ENCODE measurements around the gene ZCCHC14.
"Not testable (repeated sequence)": the region's sequence is repeated elsewhere in the genome, so short reads cannot be mapped to it uniquely, and the experiment has no call there.

ZCCHC14 gene

GRCh38 chr16:87523605-87524004 is 30.8 kb upstream of the ZCCHC14 start:
- not testable (repeated sequence) for DNase-seq

GRCh38 chr16:87521764-87522163 is 28.9 kb upstream of the ZCCHC14 start:
- DNase-seq: not testable (repeated sequence)

GRCh38 chr16:87519170-87519569 is 26.3 kb upstream of the ZCCHC14 start:
- DNase-seq: not testable (repeated sequence)

- not testable (repeated sequence) for DNase-seq
Observed at GRCh38 chr16:87518430-87519051, 25.7 kb upstream of the ZCCHC14 start.

GRCh38 chr16:87517610-87518429 is 25.0 kb upstream of the ZCCHC14 start:
- DNase-seq: not testable (repeated sequence)

GRCh38 chr16:87516361-87516760 is 23.5 kb upstream of the ZCCHC14 start:
- DNase-seq: no peak

GRCh38 chr16:87515475-87516330 is 22.9 kb upstream of the ZCCHC14 start:
- DNase-seq: no peak

GRCh38 chr16:87509778-87510177 is 17.0 kb upstream of the ZCCHC14 start:
- not testable (repeated sequence) for DNase-seq

GRCh38 chr16:87507351-87508069 is 14.7 kb upstream of the ZCCHC14 start:
- DNase-seq: no peak

GRCh38 chr16:87506423-87507350 is 13.9 kb upstream of the ZCCHC14 start:
- no peak for DNase-seq

- no peak for DNase-seq
Observed at GRCh38 chr16:87505834-87506233, 13.0 kb upstream of the ZCCHC14 start.

- not testable (repeated sequence) for DNase-seq
Observed at GRCh38 chr16:87503232-87503937, 10.6 kb upstream of the ZCCHC14 start.

GRCh38 chr16:87502308-87502969 is 9.6 kb upstream of the ZCCHC14 start:
- no peak for DNase-seq

GRCh38 chr16:87501117-87501516 is 8.3 kb upstream of the ZCCHC14 start:
- no peak for DNase-seq

GRCh38 chr16:87499189-87499486 is 6.3 kb upstream of the ZCCHC14 start:
- DNase-seq: no peak

- no peak for DNase-seq
Observed at GRCh38 chr16:87498324-87499188, 5.7 kb upstream of the ZCCHC14 start.

- DNase-seq: not testable (repeated sequence)
Observed at GRCh38 chr16:87497767-87498290, 5.0 kb upstream of the ZCCHC14 start.

- not testable (repeated sequence) for DNase-seq
Observed at GRCh38 chr16:87497023-87497766, 4.4 kb upstream of the ZCCHC14 start.

- no peak for DNase-seq
Observed at GRCh38 chr16:87496447-87496801, 3.6 kb upstream of the ZCCHC14 start.

Measured in NCI-H187 (cell line).